ENCODE measurements around the gene RITA1. TPM values are rescaled to one million over a fixed set of nuclear protein-coding genes. Genes with fewer than 3 reads are reported as not detected.

Gene RITA1
- total and polyA plus RNA-seq, 4 donors, result 10.6 to 18.1 (median 14.9) TPM

- Histone ChIP-seq H3K9ac (ENCODE audit: low read depth in 1 of 2, low read length in 2 of 2) (no peak overlapping the region), H3K27me3 (ENCODE audit: control insufficient read depth in 4 of 4, insufficient read depth in 4 of 4, low read length in 3 of 4) (no peaks in the 10 kb centered on the region), H3K4me3 (ENCODE audit: low read depth in 1 of 3, low read length in 3 of 3) (no peak overlapping the region), H3K4me1 (ENCODE audit: control insufficient read depth in 4 of 4, insufficient read depth in 4 of 4, low read length in 3 of 4) (no peaks in the 10 kb centered on the region), H3K27ac (ENCODE audit: low read depth in 1 of 2, low read length in 2 of 2) (no peak overlapping the region), H3K36me3 (ENCODE audit: control insufficient read depth in 4 of 4, insufficient read depth in 3 of 4, low read depth in 1 of 4, low read length in 3 of 4) (peaks cover 28 to 76% (median 49%) of the 10 kb centered on the region in 4 donors), H3K9me3 (ENCODE audit: control insufficient read depth in 4 of 4, low read length in 3 of 4) (no peaks in the 10 kb centered on the region)
- WGBS, result 97% methylated on average over 13 of the region's 13 CpGs
- DNase-seq (ENCODE audit: low spot score), result no peak
- TF ChIP-seq JUND (IDR thresholded peaks at IDR 0.05) (no peak), TAF1 (conservative IDR thresholded peaks at IDR 0.05) (no peak), FOXA1 (IDR thresholded peaks at IDR 0.05) (no peak), SP1 (IDR thresholded peaks at IDR 0.05) (no peak), EGR1 (IDR thresholded peaks at IDR 0.05; ENCODE audit: low read depth in 2 of 2) (no peak), YY1 (IDR thresholded peaks at IDR 0.05) (no peak), RXRA (IDR thresholded peaks at IDR 0.05) (no peak), HNF4G (IDR thresholded peaks at IDR 0.05) (no peak), RAD21 (IDR thresholded peaks at IDR 0.05) (no peak), NR2F2 (IDR thresholded peaks at IDR 0.05) (no peak), GABPA (IDR thresholded peaks at IDR 0.05 in 1 of 2, conservative IDR thresholded peaks at IDR 0.05 in 1 of 2) (no peak), ATF3 (IDR thresholded peaks at IDR 0.05) (no peak), HNF4A (conservative IDR thresholded peaks at IDR 0.05) (no peak), REST (IDR thresholded peaks at IDR 0.05) (no peak), FOXA2 (IDR thresholded peaks at IDR 0.05) (no peak), ZBTB33 (IDR thresholded peaks at IDR 0.05) (no peak)
- TF ChIP-seq, protein P1, sequence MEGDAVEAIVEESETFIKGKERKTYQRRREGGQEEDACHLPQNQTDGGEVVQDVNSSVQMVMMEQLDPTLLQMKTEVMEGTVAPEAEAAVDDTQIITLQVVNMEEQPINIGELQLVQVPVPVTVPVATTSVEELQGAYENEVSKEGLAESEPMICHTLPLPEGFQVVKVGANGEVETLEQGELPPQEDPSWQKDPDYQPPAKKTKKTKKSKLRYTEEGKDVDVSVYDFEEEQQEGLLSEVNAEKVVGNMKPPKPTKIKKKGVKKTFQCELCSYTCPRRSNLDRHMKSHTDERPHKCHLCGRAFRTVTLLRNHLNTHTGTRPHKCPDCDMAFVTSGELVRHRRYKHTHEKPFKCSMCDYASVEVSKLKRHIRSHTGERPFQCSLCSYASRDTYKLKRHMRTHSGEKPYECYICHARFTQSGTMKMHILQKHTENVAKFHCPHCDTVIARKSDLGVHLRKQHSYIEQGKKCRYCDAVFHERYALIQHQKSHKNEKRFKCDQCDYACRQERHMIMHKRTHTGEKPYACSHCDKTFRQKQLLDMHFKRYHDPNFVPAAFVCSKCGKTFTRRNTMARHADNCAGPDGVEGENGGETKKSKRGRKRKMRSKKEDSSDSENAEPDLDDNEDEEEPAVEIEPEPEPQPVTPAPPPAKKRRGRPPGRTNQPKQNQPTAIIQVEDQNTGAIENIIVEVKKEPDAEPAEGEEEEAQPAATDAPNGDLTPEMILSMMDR (IDR thresholded peaks at IDR 0.05; ENCODE audit: low read depth, low read length, missing input control), result no peak
- TF ChIP-seq, protein P2, sequence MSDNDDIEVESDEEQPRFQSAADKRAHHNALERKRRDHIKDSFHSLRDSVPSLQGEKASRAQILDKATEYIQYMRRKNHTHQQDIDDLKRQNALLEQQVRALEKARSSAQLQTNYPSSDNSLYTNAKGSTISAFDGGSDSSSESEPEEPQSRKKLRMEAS (IDR thresholded peaks at IDR 0.05), result no peak
Observed at GRCh38 chr12:113169697-113170096, 15.8 kb upstream of the RITA1 start.
